MM.1S (cell line): ENCODE measurements around the gene SIGLEC14.
"Not testable (repeated sequence)": the region's sequence is repeated elsewhere in the genome, so short reads cannot be mapped to it uniquely, and the experiment has no call there.

Experiments used
- DNase-seq: peaks from one replicate; pipeline ENCODE4 v3.0.0-alpha.2; 2015
- H2AFZ ChIP-seq: fragments of 300-600 bp; sonication (generic); 2 replicates; pipeline ENCODE4 v1.6.0; 2016; ENCODE audit warnings: antibody characterized with exemption, low read length
- H3F3A ChIP-seq: fragments of 300-600 bp; sonication (generic); 2 replicates; pipeline ENCODE4 v1.6.1; 2016; ENCODE audit warnings: mild to moderate bottlenecking, antibody characterized with exemption, low read length, moderate library complexity, mixed read lengths; ENCODE audit not compliant: insufficient read depth
- H3K27ac ChIP-seq: fragments of 300-600 bp; sonication (generic); 2 replicates; pipeline ENCODE4 v1.5.1; 2016; ENCODE audit warnings: mild to moderate bottlenecking, low read length
- H3K27me3 ChIP-seq: fragments of 300-600 bp; sonication (generic); replicated peaks from 2 replicates; pipeline ENCODE4 v1.6.0; 2016; ENCODE audit warnings: low read length; ENCODE audit not compliant: insufficient read depth
- H3K36me3 ChIP-seq: fragments of 300-600 bp; sonication (generic); replicated peaks from 2 replicates; pipeline ENCODE4 v1.6.1; 2016; ENCODE audit warnings: mild to moderate bottlenecking, low read length, mixed read lengths; ENCODE audit not compliant: insufficient read depth
- H3K4me1 ChIP-seq: fragments of 300-600 bp; sonication (generic); 2 replicates; pipeline ENCODE4 v1.6.1; 2016; ENCODE audit warnings: low read length, mixed read lengths
- H3K4me2 ChIP-seq: fragments of 300-600 bp; sonication (generic); 2 replicates; pipeline ENCODE4 v1.6.0; 2016; ENCODE audit warnings: low read depth, low read length
- H3K4me3 ChIP-seq: fragments of 300-600 bp; sonication (generic); 2 replicates; pipeline ENCODE4 v1.5.1; 2016; ENCODE audit warnings: low read length, mixed read lengths
- H3K79me2 ChIP-seq: fragments of 300-600 bp; sonication (generic); 2 replicates; pipeline ENCODE4 v1.6.1; 2016; ENCODE audit warnings: mixed run types, low read length, mixed read lengths
- H3K9ac ChIP-seq: fragments of 300-600 bp; sonication (generic); 2 replicates; pipeline ENCODE4 v1.6.1; 2016; ENCODE audit warnings: low read length, mixed read lengths
- H3K9me2 ChIP-seq: fragments of 300-600 bp; sonication (generic); replicated peaks from 2 replicates; pipeline ENCODE4 v1.6.1; 2016; ENCODE audit warnings: mild to moderate bottlenecking, low read length, mixed read lengths; ENCODE audit not compliant: insufficient read depth
- H3K9me3 ChIP-seq: fragments of 300-600 bp; sonication (generic); replicated peaks from 2 replicates; pipeline ENCODE4 v1.6.1; 2016; ENCODE audit warnings: mild to moderate bottlenecking, low read length, mixed read lengths; ENCODE audit not compliant: insufficient read depth
- H4K20me1 ChIP-seq: fragments of 300-600 bp; sonication (generic); 2 replicates; pipeline ENCODE4 v1.6.1; 2016; ENCODE audit warnings: mild to moderate bottlenecking, low read length, moderate library complexity, mixed read lengths; ENCODE audit not compliant: insufficient read depth
- EZH2 ChIP-seq: fragments of 300-600 bp; sonication (generic); optimal IDR thresholded peaks from 2 replicates; pipeline ENCODE3; 2017; ENCODE audit warnings: low read depth, mild to moderate bottlenecking, antibody characterized with exemption, low read length, mixed read lengths
- EZH2phosphoT487 ChIP-seq: fragments of 300-600 bp; sonication (generic); IDR thresholded peaks from 2 replicates; pipeline ENCODE4 v1.6.1; 2018; ENCODE audit warnings: antibody characterized with exemption, low read length
- TF ChIP-seq, protein P1 (sequence below): fragments of 300-600 bp; sonication (generic); IDR thresholded peaks from 2 replicates; pipeline ENCODE4 v1.5.1; 2016; ENCODE audit warnings: antibody characterized with exemption, low read length, mixed read lengths

SIGLEC14 gene, protein sequence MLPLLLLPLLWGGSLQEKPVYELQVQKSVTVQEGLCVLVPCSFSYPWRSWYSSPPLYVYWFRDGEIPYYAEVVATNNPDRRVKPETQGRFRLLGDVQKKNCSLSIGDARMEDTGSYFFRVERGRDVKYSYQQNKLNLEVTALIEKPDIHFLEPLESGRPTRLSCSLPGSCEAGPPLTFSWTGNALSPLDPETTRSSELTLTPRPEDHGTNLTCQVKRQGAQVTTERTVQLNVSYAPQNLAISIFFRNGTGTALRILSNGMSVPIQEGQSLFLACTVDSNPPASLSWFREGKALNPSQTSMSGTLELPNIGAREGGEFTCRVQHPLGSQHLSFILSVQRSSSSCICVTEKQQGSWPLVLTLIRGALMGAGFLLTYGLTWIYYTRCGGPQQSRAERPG

DNA sequence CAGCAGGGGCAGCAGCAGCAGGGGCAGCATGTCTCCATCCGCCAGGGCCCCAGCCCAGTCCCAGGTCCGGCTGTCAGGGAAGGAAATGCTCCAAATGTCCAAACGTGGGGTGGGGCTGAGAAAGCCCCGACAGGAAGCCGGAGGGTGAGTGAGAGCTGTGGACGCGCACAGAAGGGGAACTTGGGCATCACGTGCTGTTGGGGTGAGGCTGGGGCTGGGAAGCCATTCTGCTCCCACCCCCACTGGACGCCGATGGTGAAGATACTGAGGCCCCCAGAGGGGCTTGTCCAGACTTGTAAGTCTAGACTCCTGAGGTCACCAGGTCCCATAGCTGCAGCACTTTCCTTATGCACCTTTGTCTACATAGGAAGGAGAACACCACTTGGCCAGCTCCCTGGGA lies at the start of gene SIGLEC14:
Gene SIGLEC14, minus strand, starts transcription at position 96 of the 400 bp plus-strand sequence. Its CDS starts 66 bp downstream, at position 30.
- H2AFZ ChIP-seq, H3K36me3 ChIP-seq: not testable (repeated sequence)

DNA sequence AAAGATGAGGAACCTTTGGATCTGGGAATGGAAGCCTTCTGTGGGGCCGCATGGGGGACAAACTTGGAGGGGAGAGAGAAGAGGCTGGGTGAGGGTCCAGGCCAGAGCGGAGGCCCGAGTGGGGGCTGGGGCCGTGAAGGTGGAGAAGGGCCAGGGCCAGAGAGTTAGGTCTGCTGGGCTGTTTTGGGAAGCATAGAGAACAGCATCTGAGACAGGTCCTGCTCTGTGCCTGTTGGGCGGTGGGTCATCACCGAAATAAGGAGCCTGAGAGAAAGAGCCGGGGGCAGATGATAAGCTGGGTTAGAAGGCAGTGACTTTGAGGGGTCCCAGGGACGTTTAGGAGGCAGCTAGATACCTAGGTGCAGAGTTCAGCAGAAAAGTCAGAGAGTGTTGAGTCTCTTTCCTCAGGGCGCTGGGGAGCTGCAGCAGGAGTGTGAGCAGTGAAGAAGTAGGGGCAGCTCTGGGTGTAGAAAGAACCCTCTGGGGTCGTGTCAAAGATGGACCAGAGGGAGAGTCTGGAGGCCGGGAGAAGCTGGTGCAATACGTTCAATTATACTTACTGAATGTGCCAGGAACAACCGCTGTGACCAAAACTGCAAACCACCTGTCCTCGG lies 49.2 kb upstream of the SIGLEC14 start:
- TF ChIP-seq EZH2, result no peak
- no peak for TF ChIP-seq EZH2phosphoT487
- Histone ChIP-seq H3K79me2 (no peaks in the 10 kb centered on the region), H3K9ac (no peak overlapping the region), H3K9me2 (no peaks in the 10 kb centered on the region), H4K20me1 (no peaks in the 10 kb centered on the region), H2AFZ (no peak overlapping the region), H3K27ac (no peak overlapping the region), H3K9me3 (no peaks in the 10 kb centered on the region), H3K36me3 (no peaks in the 10 kb centered on the region), H3K4me3 (no peak overlapping the region), H3K4me2 (no peak overlapping the region), H3K4me1 (no peaks in the 10 kb centered on the region), H3F3A (no peaks in the 10 kb centered on the region), H3K27me3 (no peaks in the 10 kb centered on the region)
- DNase-seq, result no peak

More for the DNA sequence above, at the start of gene SIGLEC14:
- not testable (repeated sequence) for H3F3A ChIP-seq, H4K20me1 ChIP-seq, H3K4me3 ChIP-seq, H3K27ac ChIP-seq, H3K9me3 ChIP-seq, H3K4me1 ChIP-seq, H3K4me2 ChIP-seq, DNase-seq, H3K9ac ChIP-seq, H3K9me2 ChIP-seq, H3K27me3 ChIP-seq, H3K79me2 ChIP-seq

DNA sequence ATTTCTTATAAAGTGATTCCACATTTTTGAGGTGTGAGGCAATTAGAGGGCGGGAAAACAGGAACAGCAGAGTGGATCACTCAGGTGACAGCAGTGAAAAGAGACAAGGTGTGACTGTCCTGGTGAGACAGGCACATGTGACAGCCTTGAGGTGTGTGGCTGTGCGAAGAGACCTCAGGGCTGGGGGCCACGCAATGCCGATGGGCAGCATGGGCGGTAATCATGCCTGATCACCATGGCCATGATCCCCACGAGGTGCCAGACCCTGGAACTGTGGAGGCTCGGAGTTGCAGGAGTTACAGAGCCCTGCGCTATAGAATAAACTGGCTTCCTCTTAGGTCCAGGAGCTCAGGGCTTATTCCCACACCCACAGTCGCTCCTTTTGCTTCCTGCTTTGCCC lies 48.5 kb upstream of the SIGLEC14 start:
- Histone ChIP-seq H3F3A (no peaks in the 10 kb centered on the region), H3K27me3 (no peaks in the 10 kb centered on the region), H3K4me1 (no peaks in the 10 kb centered on the region), H3K27ac (no peak overlapping the region), H3K4me2 (no peak overlapping the region), H3K79me2 (no peaks in the 10 kb centered on the region), H3K9ac (no peak overlapping the region), H3K36me3 (no peaks in the 10 kb centered on the region), H2AFZ (no peak overlapping the region), H4K20me1 (no peaks in the 10 kb centered on the region), H3K9me3 (no peaks in the 10 kb centered on the region), H3K4me3 (no peak overlapping the region), H3K9me2 (no peaks in the 10 kb centered on the region)
- no peak for DNase-seq
- no peak for TF ChIP-seq EZH2
- no peak for TF ChIP-seq EZH2phosphoT487
- TF ChIP-seq, protein P1, sequence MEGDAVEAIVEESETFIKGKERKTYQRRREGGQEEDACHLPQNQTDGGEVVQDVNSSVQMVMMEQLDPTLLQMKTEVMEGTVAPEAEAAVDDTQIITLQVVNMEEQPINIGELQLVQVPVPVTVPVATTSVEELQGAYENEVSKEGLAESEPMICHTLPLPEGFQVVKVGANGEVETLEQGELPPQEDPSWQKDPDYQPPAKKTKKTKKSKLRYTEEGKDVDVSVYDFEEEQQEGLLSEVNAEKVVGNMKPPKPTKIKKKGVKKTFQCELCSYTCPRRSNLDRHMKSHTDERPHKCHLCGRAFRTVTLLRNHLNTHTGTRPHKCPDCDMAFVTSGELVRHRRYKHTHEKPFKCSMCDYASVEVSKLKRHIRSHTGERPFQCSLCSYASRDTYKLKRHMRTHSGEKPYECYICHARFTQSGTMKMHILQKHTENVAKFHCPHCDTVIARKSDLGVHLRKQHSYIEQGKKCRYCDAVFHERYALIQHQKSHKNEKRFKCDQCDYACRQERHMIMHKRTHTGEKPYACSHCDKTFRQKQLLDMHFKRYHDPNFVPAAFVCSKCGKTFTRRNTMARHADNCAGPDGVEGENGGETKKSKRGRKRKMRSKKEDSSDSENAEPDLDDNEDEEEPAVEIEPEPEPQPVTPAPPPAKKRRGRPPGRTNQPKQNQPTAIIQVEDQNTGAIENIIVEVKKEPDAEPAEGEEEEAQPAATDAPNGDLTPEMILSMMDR, result no peak

DNA sequence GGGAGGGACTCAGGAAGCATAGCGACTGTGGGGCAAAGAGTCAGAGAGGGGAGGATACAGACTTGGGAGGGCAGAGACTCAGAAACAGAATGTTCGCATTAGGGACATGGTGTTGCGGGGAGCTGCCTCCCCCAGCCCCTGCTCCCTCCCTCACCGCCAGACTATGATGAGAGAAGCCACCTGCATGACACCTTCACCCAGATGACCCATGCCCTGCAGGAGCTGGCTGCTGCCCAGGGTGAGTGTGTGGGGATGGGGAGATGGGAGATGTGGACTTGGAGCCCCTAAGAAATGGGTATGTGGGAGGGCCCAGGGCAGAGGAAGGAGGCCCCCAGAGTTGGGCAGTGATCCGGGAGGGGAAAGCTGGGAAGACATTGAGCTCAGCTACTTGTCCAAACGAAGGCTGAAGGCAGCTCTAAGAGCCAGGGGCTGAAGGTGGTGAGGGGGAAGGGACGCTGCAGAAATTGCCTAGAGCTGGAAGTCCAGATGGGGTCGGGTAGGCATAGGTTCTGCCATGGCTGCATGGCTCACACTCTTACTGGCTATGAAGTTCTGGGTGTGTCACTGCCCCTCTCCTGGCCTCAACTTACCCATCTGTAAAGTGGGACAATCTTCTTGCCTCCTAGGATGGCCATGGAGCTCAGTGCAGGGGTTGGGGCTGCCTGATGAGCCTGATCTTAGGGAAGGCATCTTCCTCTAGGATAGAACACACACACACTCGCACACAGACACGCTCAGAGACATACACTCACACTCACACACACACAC lies 47.9 kb upstream of the SIGLEC14 start:
- H3K27me3 ChIP-seq, result no peaks in the 10 kb centered on the region
- H3F3A ChIP-seq, result no peaks in the 10 kb centered on the region
- H3K9ac ChIP-seq, result no peak overlapping the region
- H3K36me3 ChIP-seq, result no peaks in the 10 kb centered on the region
- DNase-seq, result no peak
- no peak overlapping the region for H3K4me3 ChIP-seq
- no peaks in the 10 kb centered on the region for H3K9me2 ChIP-seq
- no peak overlapping the region for H3K4me2 ChIP-seq
- TF ChIP-seq EZH2 (no peak), EZH2phosphoT487 (no peak)
- TF ChIP-seq, protein P1, result no peak
- no peaks in the 10 kb centered on the region for H4K20me1 ChIP-seq
- H3K9me3 ChIP-seq, result no peaks in the 10 kb centered on the region
- no peaks in the 10 kb centered on the region for H3K79me2 ChIP-seq
- H3K4me1 ChIP-seq, result no peaks in the 10 kb centered on the region
- no peak overlapping the region for H2AFZ ChIP-seq
- no peak overlapping the region for H3K27ac ChIP-seq
